HG02852 (cell line): ENCODE results near the gene ABRACL.

Experiments used
- ATAC-seq: cut with Tn5 transposase; IDR thresholded peaks from one replicate; pipeline ENCODE4 v1.9.1; 2021; ENCODE audit warnings: mild to moderate bottlenecking, moderate library complexity; ENCODE audit not compliant: unreplicated experiment

ABRACL gene

DNA sequence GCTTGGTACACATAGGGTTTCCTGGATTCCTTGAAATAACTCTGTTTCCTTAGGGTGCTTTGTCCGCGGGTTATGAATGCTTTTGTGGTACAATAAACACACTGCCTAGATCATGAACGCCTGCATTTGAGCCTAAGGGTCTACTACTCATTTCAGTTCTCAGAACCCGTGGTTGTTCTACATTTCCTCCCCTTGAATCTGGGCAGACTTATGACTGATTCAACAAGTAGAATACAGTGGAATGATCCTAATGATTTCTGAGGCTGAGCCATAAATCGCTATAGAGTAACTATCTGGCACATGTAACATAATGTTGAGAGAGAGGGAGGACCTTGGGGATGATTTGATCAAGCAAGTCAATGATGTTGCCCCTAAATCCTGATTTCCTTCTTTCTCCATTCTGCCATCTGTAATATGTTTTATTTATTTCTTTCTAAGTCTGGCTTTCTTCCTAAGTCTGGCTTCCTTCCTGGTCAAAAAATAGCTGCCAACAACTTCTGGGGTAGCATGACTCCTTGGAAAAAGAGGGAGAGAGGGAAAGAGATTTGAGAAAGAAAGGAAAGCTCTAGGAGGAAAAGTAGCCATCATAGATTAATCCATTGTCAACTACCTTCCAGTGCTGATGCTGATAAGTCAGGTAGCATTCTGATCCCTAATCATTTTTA, 23.0 kb downstream of the ABRACL start:
- ATAC-seq: no peak

DNA sequence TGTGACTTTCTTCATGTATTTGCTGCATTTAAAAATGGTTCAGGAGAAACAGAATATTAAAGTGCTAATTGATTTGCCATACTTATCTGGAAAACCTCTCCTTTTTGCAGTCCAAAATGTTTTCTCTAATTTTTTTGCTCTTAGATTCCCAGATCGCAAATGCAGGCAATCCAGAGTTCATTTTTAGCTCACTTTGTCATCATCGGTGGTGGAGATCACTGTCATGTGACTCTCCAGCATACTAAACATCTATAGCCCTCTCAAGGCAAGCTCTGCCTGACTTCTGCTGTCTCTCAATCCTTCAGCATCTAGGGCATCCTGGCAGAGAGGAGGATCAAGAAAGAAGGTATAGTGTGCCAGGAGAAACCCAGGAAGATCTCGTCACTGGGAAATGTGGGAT, 24.8 kb downstream of the ABRACL start:
- no peak for ATAC-seq

DNA sequence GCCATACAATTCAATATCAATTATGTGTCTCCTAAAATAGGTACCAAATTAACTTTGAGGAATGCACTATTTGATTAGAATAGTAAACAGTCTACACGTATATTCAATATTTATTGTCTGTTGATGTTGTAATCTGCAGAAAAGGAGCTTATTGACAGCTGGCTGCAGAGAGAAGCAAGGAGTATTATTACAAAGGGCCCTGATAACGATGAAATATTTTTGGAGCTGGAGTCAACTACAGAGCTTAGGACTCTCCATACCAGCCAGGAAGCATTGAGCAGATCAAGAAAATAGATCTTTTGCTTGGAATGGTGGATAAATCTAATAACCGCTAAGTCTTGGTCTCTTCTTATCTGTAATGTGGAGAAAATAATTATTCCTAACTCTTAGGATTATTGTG, 25.5 kb downstream of the ABRACL start:
- ATAC-seq: no peak

DNA sequence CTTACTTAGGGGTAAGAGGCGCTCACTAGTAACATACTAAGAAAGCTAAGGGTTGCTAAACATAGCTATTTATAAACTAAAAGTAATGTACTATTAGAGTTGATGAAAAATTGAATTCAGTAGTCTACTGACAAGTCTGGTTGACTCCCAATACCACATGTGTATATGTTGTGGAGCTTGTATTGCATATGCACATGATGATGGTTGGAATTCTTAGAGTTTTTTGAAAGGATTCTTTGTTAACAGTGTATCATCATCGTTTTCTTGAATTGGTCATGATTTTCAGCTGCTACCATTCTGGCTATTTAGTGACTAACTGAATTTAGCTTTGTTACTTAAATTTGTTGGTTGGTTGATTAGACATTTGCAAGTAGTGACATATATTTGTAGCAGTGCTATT, 27.2 kb downstream of the ABRACL start:
- ATAC-seq: no peak

DNA sequence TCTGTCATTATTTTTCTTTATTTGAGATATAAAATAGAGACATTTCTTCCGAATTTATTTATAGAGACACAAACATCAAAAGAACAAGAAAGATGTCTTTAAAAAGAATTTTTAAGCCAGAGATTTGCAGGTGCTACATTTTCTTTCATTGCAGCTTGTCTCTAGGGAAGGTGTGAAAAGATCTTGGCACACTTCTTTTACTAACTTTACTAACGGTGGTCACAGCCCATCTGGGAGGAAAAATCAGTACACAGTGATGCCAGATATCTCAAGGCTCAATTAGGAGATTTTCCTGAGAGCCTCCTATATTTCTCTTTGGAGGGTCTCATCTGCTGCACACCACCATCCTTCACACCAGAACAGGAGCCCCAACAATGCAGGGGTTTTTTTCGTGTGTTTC, 29.5 kb downstream of the ABRACL start:
- no peak for ATAC-seq

DNA sequence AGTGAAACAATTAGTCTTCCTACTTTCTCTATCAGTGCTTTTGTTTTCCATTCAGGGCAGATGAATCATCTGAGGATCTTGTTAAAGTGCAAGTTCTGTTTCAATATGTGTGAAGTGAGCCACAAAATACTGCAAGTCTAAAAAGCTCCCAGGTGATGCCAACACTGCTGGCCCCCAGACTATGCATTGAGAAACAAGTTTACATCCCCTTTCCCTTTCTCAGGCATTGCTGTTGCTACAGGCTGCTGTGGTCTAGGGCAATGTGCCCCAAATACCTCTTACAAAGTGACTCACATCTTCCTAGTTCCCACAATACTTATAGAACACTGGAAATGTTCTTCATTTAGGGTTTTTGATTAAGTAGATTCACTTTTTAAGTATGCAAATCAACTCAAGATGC, 31.8 kb downstream of the ABRACL start:
- no peak for ATAC-seq

DNA sequence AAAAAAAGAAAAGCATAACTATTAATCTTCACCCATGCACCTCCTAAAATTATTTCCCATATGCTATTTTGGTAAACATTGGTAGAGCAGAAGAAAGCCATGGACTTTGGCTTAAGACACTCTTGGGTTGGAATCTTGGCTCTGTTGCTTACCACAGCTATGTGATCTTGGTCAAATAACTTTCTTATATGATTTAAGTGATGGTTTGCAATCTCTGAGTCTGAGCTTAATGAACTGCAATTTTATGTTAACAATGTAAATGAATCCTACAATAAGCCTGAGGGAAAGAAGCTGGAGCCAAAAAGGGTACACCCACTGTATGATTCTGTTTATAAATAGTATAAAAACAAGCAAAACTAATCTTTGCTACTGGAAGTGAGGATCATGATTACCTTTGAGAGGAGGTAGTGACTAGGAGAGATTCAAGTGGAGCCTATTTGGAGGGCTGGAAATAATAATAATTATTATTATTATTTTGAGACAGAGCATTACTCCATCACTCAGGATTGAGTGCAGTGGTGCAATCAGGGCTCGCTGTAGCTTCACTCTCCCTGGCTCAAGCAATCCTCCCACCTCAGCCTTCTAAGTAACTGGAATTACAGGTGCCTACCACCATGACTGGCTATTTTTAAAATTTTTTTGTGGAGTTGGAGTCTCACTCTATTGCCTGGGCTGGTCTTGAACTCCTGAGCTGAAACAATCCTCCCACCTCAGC, 34.5 kb downstream of the ABRACL start:
- ATAC-seq: no peak

DNA sequence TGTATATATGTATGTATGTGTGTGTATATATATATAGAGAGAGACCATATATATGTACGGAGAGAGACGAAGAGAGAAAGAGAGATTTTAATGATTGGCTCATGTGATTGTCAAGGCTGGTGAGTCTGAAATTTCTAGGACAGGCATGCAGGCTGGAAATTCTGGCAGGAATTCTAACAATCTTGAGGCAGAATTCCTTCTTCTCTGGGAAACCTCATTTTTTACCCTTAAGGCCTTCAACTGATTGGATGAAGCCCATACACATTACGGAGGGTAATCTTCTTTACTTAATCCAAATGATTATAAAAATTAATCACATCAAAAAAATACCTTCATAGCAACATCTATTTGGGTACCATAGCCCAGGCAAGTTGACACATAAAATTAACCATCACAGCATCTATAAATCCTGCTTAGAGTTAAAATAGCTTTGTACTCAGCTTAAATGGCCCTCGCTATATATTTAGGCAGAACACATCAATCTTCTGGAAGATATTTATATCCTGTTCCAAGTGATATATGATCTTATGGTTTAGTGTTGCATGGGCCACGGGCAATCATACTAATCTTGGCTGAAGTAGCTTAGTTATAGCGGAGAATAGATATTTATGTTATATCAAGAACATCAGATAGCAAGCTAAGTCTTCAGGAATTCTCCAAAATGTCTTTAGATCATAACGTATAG, 36.6 kb downstream of the ABRACL start:
- ATAC-seq: no peak

DNA sequence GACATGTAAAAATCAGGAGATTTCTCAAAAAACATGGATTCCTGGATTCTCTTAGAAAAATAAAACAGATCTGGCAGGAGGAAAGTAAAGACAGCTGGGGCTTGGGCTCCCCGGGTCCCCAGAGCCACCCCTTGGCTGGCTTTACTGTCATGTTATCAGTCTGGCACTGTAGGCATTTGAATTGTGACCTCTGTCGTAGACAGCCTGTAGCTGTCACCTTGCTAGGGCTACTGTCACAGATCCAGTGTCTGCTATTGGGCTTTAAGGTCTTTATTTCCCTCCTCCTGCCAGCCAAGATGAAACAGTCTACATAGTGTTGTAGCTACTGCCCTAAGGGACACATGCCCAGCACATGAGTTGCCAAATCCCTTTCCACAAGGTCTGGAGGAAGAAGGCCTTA, 37.5 kb downstream of the ABRACL start:
- no peak for ATAC-seq

DNA sequence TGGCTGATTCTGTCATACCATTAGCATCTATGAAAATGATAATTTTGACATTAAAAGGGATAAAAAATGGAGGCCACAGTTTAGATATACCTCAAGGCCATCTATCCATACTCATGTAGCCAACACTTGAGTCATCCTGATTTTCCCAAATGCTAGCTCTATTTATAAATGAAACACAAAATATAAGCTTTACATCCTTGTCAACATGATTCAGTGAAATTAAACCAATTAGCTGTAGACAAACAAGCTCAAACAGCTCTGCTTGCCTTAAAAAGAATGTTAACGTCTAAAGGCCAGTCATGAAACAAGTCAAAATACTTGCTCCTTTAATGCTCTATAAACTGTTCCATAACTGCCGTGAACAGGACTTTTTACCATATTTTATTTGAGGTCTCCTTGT, 40.3 kb downstream of the ABRACL start:
- ATAC-seq: no peak

DNA sequence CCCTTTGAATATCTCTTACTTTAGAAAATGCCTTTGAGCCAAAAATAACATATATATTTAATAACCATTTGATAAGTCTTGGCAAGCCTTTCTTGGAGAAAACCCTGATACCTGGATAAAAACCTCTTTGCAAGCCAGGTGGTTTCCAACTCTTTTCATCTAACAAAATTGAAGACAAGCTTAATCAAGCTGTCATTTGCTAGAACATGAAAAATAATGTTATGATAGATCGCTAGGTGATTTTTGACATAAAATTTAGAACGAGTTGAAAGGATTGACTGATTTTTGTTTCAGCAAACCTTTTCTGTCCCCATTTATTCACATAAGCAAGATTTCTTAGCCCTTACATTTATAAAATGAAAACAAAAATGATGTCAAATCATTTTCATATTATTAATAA, 44.6 kb downstream of the ABRACL start:
- ATAC-seq: no peak

DNA sequence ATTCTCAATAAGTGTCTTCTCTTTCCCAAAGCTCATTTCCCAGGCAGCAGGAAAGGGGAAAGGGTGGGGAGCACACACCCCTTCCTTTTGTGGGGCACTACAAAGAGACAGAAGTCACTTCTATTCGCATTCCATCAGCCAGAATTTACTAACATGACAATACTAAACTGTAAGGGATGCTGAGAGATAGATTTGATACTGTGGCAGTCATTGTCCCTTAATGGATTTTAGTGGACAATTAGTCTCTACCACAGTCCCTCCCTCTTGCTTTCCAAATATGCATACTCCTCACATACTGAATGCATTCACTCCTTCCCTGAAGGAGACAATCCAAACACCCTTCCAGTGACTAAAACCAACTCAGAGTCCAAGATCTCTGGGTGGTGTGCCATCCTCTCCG, 50.5 kb downstream of the ABRACL start:
- no peak for ATAC-seq

DNA sequence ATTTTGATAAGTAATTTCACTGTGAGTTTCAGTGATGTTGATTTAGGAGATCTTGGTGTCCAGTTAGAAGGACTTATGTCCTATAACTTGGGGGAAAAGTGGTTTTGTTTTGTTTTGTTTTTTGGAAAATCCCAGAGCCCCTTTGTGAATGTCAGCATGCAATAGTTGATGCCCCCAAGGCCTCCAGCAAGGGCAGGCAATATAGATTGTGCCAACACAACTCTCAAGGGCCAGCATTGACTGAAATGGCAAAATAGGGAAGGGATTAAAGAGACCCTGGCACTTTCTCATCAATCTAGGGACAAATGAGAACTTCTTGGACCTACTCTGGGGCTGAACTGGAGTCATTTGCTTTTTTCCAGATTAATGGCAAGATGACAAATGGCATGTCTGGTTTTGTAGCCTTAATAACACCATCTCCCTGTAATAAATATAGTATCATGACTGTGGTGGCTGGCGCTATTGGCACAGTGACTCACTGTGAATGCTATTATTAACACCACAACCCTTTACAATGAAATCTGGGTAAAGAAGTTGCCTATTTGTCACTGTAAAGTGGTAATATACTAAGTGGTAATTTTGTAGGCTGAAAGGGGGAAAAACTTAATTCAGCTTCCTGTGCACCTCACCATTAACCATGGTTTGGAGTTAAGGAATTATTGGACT, 51.8 kb downstream of the ABRACL start:
- no peak for ATAC-seq

DNA sequence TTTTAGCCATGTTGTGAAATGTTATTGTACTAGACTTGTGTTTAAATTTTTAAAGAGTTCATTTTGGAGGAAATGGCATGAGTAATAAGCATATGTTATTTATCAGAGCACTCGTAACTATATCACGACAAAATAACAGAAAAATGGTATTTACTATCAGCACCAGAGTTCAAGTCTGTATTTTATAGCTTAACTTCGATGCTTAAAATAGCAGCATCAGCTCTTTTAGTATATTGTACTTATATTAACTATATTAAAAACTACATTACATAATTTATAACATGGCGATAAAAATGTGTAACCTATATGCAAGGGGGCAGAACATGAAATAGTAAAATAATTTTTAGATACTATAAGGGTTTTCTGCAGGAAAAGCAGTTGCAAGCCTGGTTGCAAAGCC, 52.9 kb downstream of the ABRACL start:
- ATAC-seq: no peak

DNA sequence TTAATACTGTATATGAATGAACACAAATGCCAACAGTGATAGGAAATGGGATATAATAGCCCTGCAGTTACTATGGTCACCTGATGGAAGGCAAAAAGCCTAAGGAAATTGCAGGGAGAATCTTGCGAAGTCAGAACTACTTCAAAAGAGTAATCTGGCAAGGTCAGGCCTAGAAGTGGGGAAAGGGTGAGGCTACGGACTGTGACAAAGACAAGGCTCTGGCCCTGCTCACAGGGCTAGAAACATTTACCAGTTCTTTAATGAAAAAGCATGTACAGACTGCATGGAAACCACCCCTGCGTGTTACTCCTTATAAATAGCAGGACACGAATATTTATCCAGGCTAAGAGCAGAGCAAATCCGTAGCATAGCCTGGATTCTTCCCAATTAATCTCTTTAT, 53.8 kb downstream of the ABRACL start:
- no peak for ATAC-seq

DNA sequence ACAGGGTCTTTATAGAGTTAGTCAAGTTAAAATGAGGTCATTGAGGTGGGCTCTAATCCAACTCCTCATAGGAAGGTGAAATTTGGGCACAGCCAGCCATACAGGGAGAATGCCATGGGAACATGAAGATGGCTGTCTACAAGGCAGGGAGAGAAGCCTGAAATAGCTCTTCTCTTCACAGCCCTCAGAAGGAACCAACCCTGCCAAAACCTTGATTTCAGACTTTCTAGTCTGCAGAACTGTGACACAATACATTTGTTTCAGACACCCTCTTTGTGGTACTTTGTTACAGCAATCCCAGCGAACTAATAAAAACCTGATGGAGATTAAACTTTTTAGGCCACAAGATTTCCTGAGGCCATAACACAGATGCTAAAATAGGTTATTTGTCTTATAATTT, 63.3 kb downstream of the ABRACL start:
- ATAC-seq: no peak
